ENCODE results near the gene AGPAT3.

Gene AGPAT3

GRCh38 chr21:44005593-44005992 is 140.6 kb downstream of the AGPAT3 start:
- no peak for DNase-seq

DNA sequence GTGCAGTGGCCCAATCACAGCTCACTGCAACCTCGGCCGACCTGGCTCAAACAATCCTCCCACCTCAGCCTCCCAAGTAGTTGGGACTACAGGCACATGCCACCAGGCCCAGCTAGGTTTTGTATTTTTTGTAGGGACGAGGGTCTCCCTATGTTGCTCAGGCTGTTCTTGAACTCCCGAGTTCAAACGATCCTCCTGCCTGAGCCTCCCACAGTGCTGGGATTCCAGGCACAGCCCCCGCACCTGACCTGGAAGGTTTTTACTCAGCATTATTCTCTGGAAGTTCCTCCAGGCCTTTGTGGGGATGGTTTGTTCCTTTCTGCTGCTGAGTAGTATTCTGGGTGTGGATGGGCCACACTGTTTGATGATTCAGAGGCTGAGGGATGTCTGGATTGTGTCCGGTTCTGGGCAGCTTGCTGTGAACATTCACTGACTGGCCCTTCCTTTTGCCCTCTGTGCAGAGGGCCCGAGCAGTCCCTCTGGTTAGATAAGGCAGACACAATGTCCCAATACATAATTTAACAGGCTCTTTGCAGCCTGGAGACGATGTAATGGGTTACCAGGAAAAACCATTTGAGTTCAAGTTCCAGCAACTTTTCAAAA is 141.1 kb downstream of the AGPAT3 start:
- no peak for DNase-seq

DNA sequence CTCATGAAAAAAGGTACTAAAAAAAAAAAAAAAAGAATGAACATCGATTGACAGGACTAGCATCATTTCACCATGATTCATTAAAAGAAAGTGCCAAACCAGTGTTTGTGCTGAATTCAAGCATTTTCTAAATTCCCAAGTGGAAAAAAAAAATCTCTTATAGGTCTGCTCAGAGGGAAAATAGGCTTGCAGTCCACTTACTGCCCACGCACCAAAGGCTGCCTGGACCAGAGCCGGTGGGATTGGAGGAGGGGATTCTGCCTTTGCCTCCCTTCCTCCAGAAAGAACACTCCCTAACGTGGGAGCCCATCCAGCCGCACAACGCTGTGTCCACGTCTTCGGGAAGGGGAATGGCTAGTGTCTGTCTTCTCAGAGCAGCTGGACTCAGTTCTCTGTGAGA is 141.6 kb downstream of the AGPAT3 start:
- no peak for DNase-seq

GRCh38 chr21:44010429-44010828 is 145.4 kb downstream of the AGPAT3 start:
- DNase-seq, result no peak

DNA sequence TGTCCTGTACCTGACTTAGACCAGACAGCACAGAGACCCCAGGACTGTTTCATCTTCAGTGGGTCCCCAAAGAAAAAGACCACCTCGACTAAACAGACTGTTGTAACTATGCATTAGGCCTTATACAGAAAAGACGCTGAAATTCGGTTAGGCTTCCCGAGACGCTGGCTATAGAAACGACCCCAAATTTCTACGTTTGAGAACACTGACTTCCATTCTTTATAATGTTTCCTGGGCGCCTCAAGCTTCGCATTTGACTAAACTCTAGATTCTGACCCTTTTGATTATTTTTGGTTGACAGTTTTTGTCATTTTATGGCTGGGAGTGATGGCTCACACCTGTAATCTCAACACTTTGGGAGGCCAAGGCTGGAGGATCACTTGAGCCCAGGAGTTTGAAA is 146.1 kb downstream of the AGPAT3 start:
- DNase-seq, result no peak

GRCh38 chr21:44011579-44012473 is 146.8 kb downstream of the AGPAT3 start, which contains the start of gene TRAPPC10:
TRAPPC10 (plus strand) TSS chr21:44012309; CDS start chr21:44012494, 185 bp downstream.
- DNase-seq, result peak; percentile 84 to 87

DNA sequence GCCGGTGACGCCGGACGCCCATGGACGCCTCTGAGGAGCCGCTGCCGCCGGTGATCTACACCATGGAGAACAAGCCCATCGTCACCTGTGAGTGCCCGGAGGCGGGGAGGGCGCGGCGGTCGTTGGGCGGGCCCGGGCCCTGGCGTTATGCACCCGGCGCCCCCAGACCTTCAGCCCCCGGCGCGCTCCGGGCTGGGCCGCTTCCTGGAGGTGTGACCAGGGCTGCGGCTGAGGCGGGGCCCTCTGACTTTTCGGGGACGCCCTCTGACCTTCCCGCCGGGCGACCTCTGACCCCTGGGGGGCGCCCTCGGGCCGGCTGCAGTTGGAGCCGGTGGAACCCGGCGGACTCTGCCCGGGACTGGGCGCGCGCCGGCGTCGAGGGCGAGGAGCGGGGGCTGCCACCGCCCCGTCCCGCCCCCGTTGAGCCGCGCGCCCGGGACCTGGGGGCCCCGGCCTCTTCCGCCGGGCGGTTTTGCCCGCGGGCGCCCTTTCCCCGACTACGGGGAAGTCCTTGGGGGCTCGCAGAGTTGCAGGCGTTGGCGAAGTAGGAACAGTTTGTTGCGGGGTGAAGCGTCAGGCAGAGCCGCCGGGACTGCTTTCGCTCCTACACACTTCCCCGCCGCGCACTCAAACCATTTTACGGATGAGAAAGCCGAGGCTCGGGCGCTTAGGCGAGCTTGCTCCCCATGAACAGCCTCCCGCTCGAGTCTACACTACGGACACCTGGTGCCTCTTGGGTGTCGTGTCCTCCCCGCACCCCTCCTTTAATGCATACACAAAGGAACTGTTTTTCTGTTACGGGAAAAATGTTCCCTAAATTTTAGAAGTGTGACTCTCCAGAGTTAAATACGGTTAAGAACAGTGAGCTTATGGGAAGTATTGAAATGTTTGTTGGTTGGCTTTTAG is 147.7 kb downstream of the AGPAT3 start:
- DNase-seq, result peak; percentile 82 to 90

GRCh38 chr21:44013380-44014088 is 148.5 kb downstream of the AGPAT3 start:
- DNase-seq, result peak; percentile 49 to 54

GRCh38 chr21:44017601-44018000 is 152.6 kb downstream of the AGPAT3 start:
- no peak for DNase-seq

DNA sequence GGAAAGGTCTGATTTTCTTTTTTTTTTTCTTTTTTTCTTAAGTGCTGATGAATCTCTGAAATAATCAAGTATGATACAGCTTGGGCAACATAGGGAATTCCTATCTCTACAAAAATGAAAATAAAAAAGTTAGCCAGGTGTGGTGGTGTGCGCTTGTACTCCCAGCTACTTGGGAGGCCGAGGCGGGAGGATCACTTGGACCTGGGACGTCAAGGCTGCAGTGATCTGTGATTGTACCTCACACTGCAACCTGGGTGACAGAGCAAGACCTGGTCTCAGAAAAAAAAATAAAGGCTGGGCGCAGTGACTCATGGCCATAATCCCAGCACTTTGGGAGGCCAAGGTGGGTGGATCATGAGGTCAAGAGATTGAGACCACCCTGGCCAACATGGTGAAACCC is 153.1 kb downstream of the AGPAT3 start:
- no peak for DNase-seq

DNA sequence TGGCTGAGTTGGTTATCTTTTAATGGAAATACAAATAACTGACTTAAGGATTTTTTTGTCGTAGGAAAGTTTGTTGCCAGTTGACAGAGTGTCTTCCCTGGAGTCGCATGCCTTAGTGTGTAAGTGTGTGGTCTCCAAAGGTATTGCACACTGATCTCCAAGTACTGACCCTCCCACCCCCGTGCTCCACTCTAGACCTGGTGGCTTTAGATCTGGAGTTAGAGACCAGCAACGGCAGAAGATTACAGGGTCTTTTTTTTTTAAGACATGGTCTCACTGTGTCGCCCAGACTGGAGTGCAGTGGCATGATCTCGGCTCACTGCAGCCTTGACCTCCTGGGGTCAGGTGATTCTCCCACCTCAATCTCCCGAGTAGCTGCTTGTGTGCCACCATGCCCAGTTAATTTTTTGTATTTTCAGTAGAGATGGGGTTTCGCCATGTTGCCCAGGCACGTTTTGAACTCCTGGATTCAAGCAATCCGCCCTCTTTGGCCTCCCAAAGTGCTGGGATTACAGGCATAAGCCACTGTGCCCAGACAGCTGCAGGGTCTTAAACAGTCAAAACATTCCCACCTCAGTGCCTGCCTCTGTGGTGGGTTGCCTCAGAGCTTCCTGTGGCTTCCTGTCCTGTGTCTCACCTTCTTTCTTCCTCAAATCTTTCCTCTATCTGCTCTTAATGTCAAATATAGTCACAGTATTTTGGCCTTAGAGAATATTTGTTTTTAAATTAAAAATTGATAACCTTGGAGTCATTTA is 154.0 kb downstream of the AGPAT3 start:
- no peak for DNase-seq

DNA sequence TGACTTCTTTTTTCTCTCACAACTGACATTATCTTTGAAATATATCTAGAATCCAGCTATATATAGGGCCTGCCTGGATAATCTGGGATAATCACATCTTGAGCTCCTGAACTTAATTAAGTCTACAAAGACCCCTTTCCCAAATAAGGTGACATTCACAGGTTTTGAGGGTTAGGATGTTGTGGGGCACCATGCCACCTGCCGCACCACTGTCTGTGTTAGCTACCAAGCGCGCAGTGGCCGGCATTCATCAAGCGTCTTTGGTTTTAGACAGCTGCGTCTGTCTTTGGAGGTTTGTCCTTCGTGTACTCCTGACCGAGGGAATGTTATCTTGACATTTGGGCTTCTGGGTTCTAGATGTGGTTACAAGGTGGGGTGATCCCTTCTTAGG is 154.5 kb downstream of the AGPAT3 start:
- DNase-seq, result no peak

- DNase-seq, result no peak
Observed at GRCh38 chr21:44020551-44020950, 155.5 kb downstream of the AGPAT3 start.

DNA sequence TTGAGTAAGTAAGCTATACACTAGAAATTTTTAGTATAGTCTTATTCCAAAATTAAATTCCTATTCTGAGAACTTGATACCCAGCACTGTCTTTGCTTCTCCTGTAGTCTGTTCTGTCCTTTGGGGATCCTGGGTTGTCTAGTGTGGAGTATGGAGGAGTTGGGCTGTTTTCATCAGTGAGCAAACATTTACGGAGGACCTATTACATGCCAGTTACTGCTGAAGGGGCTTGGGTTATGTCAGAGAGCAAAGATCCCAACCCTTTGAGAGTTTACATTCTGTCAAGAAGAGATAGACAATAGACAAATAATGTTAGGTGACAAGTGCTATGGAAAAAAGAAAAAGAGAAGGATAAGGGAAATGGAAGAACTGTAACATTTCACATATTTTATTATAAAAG is 156.0 kb downstream of the AGPAT3 start:
- DNase-seq, result no peak

- no peak for DNase-seq
Observed at GRCh38 chr21:44024257-44024656, 159.2 kb downstream of the AGPAT3 start.

- DNase-seq, result no peak
Observed at GRCh38 chr21:44024887-44025353, 159.9 kb downstream of the AGPAT3 start.

DNA sequence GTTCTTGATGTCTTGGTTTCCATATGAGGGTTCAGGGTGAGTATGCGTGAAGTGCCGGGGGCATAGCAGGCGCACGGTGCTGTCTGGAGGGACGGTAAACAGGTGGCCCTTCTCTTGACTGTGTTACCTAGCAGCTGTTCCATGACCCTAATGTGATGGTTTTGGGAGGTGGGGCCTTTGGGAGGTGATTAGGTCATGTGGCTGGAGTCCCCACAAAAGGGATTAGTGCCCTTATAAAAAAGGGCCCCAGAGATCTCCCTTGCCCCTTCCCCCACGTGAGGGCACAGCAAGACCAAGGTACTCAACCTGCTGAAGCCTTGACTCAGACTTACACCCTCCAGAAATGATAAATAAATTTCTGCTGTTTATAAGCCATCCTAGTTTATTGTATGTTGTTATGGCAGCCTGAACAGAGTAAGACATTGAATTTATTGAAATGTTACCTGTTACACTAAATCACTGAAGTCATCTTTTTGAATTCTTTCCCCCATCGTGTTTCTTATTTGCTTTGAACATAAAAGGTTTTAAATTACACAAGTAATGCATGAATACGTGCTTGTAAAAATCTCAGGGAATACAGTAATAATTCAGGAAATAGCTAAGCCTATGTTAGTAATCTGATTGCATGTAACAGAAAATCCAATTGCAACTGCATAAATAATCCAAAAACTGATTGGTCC is 162.7 kb downstream of the AGPAT3 start:
- DNase-seq, result no peak

DNA sequence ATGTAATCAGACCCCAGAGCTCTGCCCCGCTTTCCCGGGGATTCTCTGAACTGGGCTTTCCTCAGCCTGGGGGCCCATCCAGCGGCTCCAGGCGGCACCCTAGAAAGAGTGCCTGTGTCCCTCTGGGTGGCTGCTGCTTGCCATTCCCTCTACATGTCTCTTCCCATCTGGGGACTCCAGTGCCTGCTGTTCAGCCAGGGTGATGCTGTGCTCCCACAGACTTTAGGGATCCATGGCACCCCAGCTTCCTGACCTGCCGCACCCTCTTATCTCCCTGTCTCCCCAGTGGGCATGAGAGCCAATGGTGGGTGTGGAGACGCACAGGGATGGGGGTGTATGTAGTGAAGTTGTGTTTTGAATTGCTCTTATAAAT is 163.2 kb downstream of the AGPAT3 start:
- DNase-seq, result no peak

DNA sequence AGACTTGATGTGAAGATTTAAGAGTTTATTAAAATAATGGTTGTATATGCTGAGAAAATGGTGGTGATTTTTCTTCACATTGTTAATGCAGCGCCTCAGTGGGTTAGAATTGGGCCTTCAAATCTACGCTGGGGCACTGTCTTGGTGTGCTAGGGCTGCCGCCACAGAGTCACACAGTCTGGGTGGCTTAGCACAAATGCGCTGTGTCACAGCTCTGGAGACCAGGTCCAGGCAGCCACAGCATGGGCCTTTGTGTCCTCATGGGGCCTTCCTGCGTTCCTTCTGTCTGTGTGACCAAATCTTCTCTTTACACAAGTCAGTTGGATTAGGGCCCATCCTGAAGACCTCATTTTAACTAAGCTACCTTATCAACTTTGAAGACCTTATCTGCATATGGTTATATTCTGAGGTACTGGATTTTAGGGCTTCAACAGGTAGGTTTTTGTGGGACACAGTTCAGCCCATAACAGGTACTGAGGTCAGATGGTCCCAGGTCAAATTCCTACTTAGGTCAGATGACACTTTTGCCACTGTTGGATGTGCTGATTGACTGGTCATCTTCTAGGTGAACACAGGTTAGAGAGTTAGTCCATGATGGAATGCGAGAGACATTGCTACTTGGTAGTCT is 164.6 kb downstream of the AGPAT3 start:
- DNase-seq, result no peak

DNA sequence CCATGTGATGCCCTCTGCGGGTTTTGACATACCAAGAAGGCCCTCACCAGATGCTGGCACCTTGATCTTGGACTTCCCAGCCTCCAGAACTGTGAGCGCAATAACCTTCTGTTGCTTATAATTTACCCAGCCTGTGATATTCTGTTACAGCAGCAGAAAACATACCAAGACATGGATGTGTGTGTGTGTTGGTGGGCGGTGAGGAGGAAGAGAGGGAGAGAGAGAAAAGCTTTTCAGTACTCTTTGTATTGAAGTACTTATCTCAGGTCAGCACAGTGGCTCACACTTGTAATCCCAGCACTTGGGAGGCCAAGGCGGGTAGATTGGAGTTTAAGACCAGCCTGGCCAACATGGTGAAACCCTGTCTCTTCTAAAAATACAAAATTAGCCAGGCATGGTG is 170.2 kb downstream of the AGPAT3 start:
- DNase-seq, result no peak
